Dermis microvascular lymphatic vessel endothelial cell (primary cell): Measurements from ENCODE around the gene LIMCH1. TPM values are rescaled to one million over a fixed set of nuclear protein-coding genes. Genes with fewer than 3 reads are reported as not detected.
A peak's percentile ranks its signal among the peaks of the same experiment; 100 is the strongest.

Experiments used
- DNase-seq, 2 donors: peaks; one replicate each; pipeline versions ENCODE4 v3.0.0 to v3.0.0-alpha.2; 2010; ENCODE audit warnings: low read depth in 2 of 2
- total RNA-seq: library from RNA; depleted of rRNA; stranded (reverse); fragments of >200 nt; gene quantifications from 2 replicates; pipeline ENCODE4 v1.2.1, GENCODE V29; 2014

Gene LIMCH1
- total RNA-seq, 1 donor from 2014 or later = 17.3 TPM

- DNase-seq = no peak
Observed at GRCh38 chr4:41561244-41561643, 23.3 kb downstream of the LIMCH1 start.

- peak in 1 of 2 donors; percentile 22 for DNase-seq
Observed at GRCh38 chr4:41567186-41567585, 29.2 kb downstream of the LIMCH1 start.

GRCh38 chr4:41568363-41568762, 30.4 kb downstream of the LIMCH1 start:
- no peak for DNase-seq

- peak in 1 of 2 donors; percentile 30 for DNase-seq
Observed at GRCh38 chr4:41569961-41570360, 32.0 kb downstream of the LIMCH1 start.

GRCh38 chr4:41571422-41571821, 33.5 kb downstream of the LIMCH1 start:
- no peak for DNase-seq

- no peak for DNase-seq
Observed at GRCh38 chr4:41572516-41572915, 34.6 kb downstream of the LIMCH1 start.

GRCh38 chr4:41572956-41573355, 35.0 kb downstream of the LIMCH1 start:
- DNase-seq = no peak

- no peak for DNase-seq
Observed at GRCh38 chr4:41573502-41574001, 35.6 kb downstream of the LIMCH1 start.

GRCh38 chr4:41575207-41575606, 37.2 kb downstream of the LIMCH1 start:
- DNase-seq = no peak

GRCh38 chr4:41575665-41576064, 37.7 kb downstream of the LIMCH1 start:
- no peak for DNase-seq

- no peak for DNase-seq
Observed at GRCh38 chr4:41579043-41579442, 41.1 kb downstream of the LIMCH1 start.

GRCh38 chr4:41579526-41579925, 41.6 kb downstream of the LIMCH1 start:
- no peak for DNase-seq

GRCh38 chr4:41580007-41580406, 42.0 kb downstream of the LIMCH1 start:
- DNase-seq = no peak

- DNase-seq = no peak
Observed at GRCh38 chr4:41586675-41587225, 48.8 kb downstream of the LIMCH1 start.

- DNase-seq = no peak
Observed at GRCh38 chr4:41587286-41587685, 49.3 kb downstream of the LIMCH1 start.

- peak; percentile 80 to 84 for DNase-seq
Observed at GRCh38 chr4:41590591-41590990, 52.6 kb downstream of the LIMCH1 start.

- no peak for DNase-seq
Observed at GRCh38 chr4:41594432-41594831, 56.5 kb downstream of the LIMCH1 start.

GRCh38 chr4:41597494-41597893, 59.5 kb downstream of the LIMCH1 start:
- no peak for DNase-seq

GRCh38 chr4:41598580-41598979, 60.6 kb downstream of the LIMCH1 start:
- DNase-seq = no peak

- no peak for DNase-seq
Observed at GRCh38 chr4:41599192-41599786, 61.3 kb downstream of the LIMCH1 start.

GRCh38 chr4:41600243-41600912, 62.4 kb downstream of the LIMCH1 start:
- peak; percentile 89 to 95 for DNase-seq

- DNase-seq = no peak
Observed at GRCh38 chr4:41601025-41601424, 63.1 kb downstream of the LIMCH1 start.

GRCh38 chr4:41602113-41602512, 64.2 kb downstream of the LIMCH1 start:
- DNase-seq = no peak
